Gastrocnemius medialis (tissue), 4 donors: ENCODE measurements around the gene SMG6. TPM values are rescaled to one million over a fixed set of nuclear protein-coding genes. Genes with fewer than 3 reads are reported as not detected.

Experiments
- ATAC-seq, 2 donors: fragments of 150-250 bp; one replicate each; pipeline ENCODE4 v1.9.1; 2016
- DNase-seq, 2 donors: peaks; one replicate each; pipeline ENCODE4 v3.0.0-alpha.2; 2019
- H3K27ac ChIP-seq, 4 donors: fragments of 200-600 bp; sonication (generic); 1 replicate in 1 of 4; 2 replicates in 3 of 4; pipeline ENCODE4 v1.5.1; 2016 to 2018; ENCODE audit warnings: mild to moderate bottlenecking in 2 of 4, moderate library complexity in 1 of 4
- H3K27me3 ChIP-seq, 3 donors: fragments of 200-600 bp; sonication (generic) in 2 of 3; 1 replicate in 1 of 3; 2 replicates in 2 of 3; pipeline versions ENCODE4 v1.5.1 to v1.6.0; 2016 to 2019; ENCODE audit warnings: mild to moderate bottlenecking in 1 of 3, moderate library complexity in 1 of 3
- H3K36me3 ChIP-seq, 2 donors: fragments of 200-600 bp; sonication (generic) in 1 of 2; one replicate each; pipeline ENCODE4 v1.5.1; 2017 to 2018
- H3K4me1 ChIP-seq, 2 donors: fragments of 200-600 bp; sonication (generic) in 1 of 2; one replicate each; pipeline ENCODE4 v1.5.1; 2016 to 2017; ENCODE audit warnings: mild to moderate bottlenecking in 2 of 2
- H3K4me3 ChIP-seq, 4 donors: fragments of 200-600 bp; sonication (generic) in 3 of 4; 1 replicate in 1 of 4; 2 replicates in 3 of 4; pipeline ENCODE4 v1.5.1; 2016 to 2019; ENCODE audit warnings: mild to moderate bottlenecking in 2 of 4
- H3K9me3 ChIP-seq, 3 donors: fragments of 200-600 bp; sonication (generic) in 2 of 3; 1 replicate in 1 of 3; 2 replicates in 2 of 3; pipeline ENCODE4 v1.5.1; 2016 to 2019
- POLR2A ChIP-seq, 2 donors: fragments of 450-650 bp; IDR thresholded peaks; one replicate each; pipeline ENCODE4 v1.6.1; 2017; ENCODE audit warnings: antibody characterized with exemption in 2 of 2, mild to moderate bottlenecking in 2 of 2, moderate library complexity in 2 of 2
- in situ Hi-C, 4 donors: fragments of 200-750 bp; cut with MboI; loops; one replicate each; pipeline versions ENCODE4 v1.15.0 to v1.8.0; 2017; ENCODE audit warnings: low sequenced_read_pairs in 4 of 4
- intact Hi-C: fragments of 100-400 bp; cut with DNase I; formaldehyde crosslinking; loops from one replicate; pipeline ENCODE4 v1.15.1; 2023; ENCODE audit warnings: low total_unique reads
- total RNA-seq, 4 donors: library from RNA; depleted of rRNA; stranded (reverse); fragments of >200 nt; gene quantifications; one replicate each; pipeline versions ENCODE4 v1.1.0 to v1.2.3, GENCODE V29; 2016
- TF ChIP-seq, protein P1 (sequence below), 5 experiments: fragments of 450-650 bp in 3 of 5; fragments of 200-600 bp in 2 of 5; sonication (generic) in 2 of 5; IDR thresholded peaks in 4 of 5; conservative IDR thresholded peaks in 1 of 5; 1 replicate in 4 of 5; 2 replicates in 1 of 5; pipeline ENCODE4 v1.5.1; 2016 to 2019; ENCODE audit warnings: antibody characterized with exemption in 5 of 5, mild to moderate bottlenecking in 3 of 5, moderate library complexity in 3 of 5

SMG6 gene
- total RNA-seq, 4 donors from 2014 or later, result 20.5 to 27.8 (median 23.0) TPM

DNA sequence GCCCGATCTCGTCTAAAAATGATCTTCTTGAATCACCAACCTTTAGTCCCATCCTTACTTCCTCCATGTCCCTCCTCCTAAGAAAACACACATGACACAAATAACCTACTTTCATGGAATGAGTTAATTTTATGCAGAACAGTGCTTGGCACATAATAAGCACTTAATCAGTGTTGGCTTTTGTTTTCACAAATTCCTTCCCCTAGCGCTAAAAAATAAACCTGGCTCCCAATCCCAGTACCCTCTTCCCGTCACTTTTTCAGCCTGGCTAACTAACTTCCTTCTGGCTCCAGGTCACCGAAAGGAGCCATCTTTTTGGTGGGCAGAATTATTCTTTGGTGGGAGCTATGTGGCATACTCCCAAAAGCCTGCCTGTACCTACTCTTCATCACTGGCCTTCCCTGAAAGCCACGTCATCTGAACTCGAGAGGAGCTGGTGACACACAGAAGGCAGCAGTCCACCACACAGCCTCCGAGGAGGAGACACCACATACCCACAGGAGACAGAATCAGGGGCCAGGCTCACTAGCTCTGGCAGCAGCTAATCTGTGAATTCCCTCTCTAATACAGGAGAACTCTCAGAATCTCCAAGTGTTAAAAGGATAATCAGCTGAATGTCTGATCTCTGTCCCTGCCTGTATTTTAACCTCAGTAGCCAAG is 114.5 kb downstream of the SMG6 start:
- no peak for DNase-seq
- H3K27me3 ChIP-seq, result no peaks in the 10 kb centered on the region
- intact Hi-C loops, result no loop called here

DNA sequence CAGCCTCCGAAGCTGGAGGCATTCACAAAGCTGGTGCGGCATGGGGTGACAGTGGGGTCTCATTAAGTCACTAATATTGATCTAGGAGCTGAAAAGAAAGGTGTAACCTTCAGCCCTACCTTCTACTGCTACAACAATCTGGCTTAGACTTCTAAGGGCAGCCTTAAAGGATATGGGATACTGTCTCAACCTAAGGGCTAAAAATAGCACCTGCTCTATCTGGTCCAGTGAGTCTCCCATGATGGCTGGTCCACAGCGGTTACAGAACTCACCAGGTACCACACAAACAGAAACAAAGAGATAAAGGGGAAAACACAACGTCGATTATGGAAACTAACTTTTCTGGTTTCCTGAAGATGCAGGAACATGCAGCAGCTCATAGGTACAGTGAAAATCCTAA is 115.8 kb downstream of the SMG6 start:
- no peaks in the 10 kb centered on the region for H3K9me3 ChIP-seq
- peaks cover 35 to 39% of the 10 kb centered on the region in 2 donors for H3K4me1 ChIP-seq
- in situ Hi-C loops, result no loop called here
- intact Hi-C loops, result no loop called here
- H3K27ac ChIP-seq, result peak overlapping the region; percentile 33 to 67 (median 51)
- H3K27me3 ChIP-seq, result no peaks in the 10 kb centered on the region
- H3K4me3 ChIP-seq, result no peak overlapping the region
- peak in 1 of 2 donors; percentile 7 for DNase-seq
- TF ChIP-seq POLR2A (IDR thresholded peaks at IDR 0.05), result no peak
- TF ChIP-seq, protein P1, sequence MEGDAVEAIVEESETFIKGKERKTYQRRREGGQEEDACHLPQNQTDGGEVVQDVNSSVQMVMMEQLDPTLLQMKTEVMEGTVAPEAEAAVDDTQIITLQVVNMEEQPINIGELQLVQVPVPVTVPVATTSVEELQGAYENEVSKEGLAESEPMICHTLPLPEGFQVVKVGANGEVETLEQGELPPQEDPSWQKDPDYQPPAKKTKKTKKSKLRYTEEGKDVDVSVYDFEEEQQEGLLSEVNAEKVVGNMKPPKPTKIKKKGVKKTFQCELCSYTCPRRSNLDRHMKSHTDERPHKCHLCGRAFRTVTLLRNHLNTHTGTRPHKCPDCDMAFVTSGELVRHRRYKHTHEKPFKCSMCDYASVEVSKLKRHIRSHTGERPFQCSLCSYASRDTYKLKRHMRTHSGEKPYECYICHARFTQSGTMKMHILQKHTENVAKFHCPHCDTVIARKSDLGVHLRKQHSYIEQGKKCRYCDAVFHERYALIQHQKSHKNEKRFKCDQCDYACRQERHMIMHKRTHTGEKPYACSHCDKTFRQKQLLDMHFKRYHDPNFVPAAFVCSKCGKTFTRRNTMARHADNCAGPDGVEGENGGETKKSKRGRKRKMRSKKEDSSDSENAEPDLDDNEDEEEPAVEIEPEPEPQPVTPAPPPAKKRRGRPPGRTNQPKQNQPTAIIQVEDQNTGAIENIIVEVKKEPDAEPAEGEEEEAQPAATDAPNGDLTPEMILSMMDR (IDR thresholded peaks at IDR 0.05 in 4 of 5, conservative IDR thresholded peaks at IDR 0.05 in 1 of 5), result no peak
- peaks cover 0 to 20% of the 10 kb centered on the region in 2 donors for H3K36me3 ChIP-seq
- peak; percentile 91 to 93 for ATAC-seq

More for the DNA sequence above, 114.5 kb downstream of the SMG6 start:
- Histone ChIP-seq H3K4me3 (no peak overlapping the region), H3K9me3 (no peaks in the 10 kb centered on the region), H3K27ac (peak overlapping the region; percentile 38 to 67 (median 58)), H3K36me3 (peaks cover 0 to 20% of the 10 kb centered on the region in 2 donors), H3K4me1 (peaks cover 35 to 39% of the 10 kb centered on the region in 2 donors)
- ATAC-seq, result no peak
- no peak for TF ChIP-seq POLR2A (IDR thresholded peaks at IDR 0.05)
- TF ChIP-seq, protein P1 (IDR thresholded peaks at IDR 0.05 in 4 of 5, conservative IDR thresholded peaks at IDR 0.05 in 1 of 5), result no peak
- in situ Hi-C loops, result no loop called here

DNA sequence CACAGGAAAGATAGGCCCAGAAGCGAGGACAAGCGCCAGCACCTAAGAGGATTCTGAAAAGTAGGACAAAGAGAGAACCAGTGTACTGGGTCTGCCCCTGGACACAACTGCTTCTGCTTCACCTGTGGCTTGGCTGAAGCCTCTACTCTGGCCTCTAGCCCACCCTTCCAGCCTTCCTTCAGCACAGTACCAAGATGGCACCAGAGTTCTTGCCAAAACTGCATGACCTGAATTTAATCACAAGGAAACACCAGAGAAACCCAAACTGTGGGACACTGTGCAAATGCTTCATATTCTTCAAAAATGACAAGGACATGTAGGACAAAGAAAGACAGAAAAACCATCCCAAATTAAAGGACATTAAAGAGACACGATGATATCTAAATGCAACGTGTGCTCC is 116.6 kb downstream of the SMG6 start:
- Histone ChIP-seq H3K27ac (peak overlapping the region in 1 of 4 donors; percentile 67), H3K4me1 (peaks cover 33 to 42% of the 10 kb centered on the region in 2 donors), H3K4me3 (no peak overlapping the region), H3K27me3 (no peaks in the 10 kb centered on the region), H3K9me3 (no peaks in the 10 kb centered on the region), H3K36me3 (peaks cover 0 to 20% of the 10 kb centered on the region in 2 donors)
- in situ Hi-C loops, result no loop called here
- ATAC-seq (no peak), DNase-seq (no peak)
- intact Hi-C loops, result no loop called here
- TF ChIP-seq POLR2A (IDR thresholded peaks at IDR 0.05), result no peak
- TF ChIP-seq, protein P1 (IDR thresholded peaks at IDR 0.05 in 4 of 5, conservative IDR thresholded peaks at IDR 0.05 in 1 of 5), result no peak

DNA sequence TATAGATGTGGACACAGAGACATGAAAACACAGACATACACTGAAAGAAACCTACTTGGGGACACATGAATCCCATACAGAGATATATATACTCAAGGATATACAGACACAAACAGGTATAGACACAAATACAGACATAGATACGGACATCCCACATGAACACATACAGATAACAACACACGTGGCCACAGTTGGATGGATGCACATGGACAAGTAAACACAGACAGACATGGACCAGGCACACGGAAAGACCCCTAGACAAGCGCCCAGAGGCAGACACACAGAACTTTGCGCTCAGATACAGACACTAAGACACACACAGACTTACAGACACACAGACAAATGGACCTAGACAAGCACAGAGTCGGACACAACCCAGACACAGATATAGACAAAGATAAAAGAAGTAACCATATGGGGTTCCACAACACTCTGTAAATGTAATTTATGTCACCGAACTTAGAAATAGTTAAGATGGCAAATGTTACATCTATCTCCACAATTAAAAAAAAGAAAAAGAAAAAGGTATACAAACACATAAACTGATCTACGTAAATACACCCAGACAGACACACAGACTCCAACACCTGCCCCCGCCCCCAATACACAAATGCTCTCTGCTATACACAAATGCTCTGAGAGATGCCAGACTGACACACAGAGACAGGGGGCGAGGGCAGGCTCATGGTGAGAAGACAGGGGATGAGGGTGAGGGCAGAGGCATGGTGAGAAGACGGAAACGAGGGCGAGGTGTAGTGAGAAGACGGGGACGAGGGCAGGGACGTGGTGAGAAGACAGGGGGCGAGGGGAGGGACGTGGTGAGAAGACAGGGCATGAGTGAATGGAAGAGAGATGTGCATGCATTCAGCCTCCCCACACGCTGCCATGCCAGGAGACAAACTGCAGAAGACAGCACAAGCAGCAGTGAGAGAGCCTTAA is 118.3 kb downstream of the SMG6 start:
- Histone ChIP-seq H3K36me3 (peaks cover 0 to 20% of the 10 kb centered on the region in 2 donors), H3K27me3 (no peaks in the 10 kb centered on the region), H3K9me3 (no peaks in the 10 kb centered on the region), H3K27ac (no peak overlapping the region), H3K4me3 (no peak overlapping the region), H3K4me1 (peaks cover 46 to 47% of the 10 kb centered on the region in 2 donors)
- in situ Hi-C loops, result no loop called here
- ATAC-seq (no peak), DNase-seq (no peak)
- no peak for TF ChIP-seq POLR2A (IDR thresholded peaks at IDR 0.05)
- TF ChIP-seq, protein P1 (IDR thresholded peaks at IDR 0.05 in 4 of 5, conservative IDR thresholded peaks at IDR 0.05 in 1 of 5), result no peak
- intact Hi-C loops, result no loop called here
